T-cell (primary cell): ENCODE measurements around the gene SIGLEC15. TPM values are rescaled to one million over a fixed set of nuclear protein-coding genes. Genes with fewer than 3 reads are reported as not detected.

ENCODE experiments used
- ATAC-seq, 4 experiments: fragments of 200-7000 bp in 3 of 4; fragments of 150-1000 bp in 1 of 4; cut with Tn5 transposase; replicated peaks in 1 of 4; 1 replicate in 3 of 4; 2 replicates in 1 of 4; pipeline ENCODE4 v1.10.0; 2021; ENCODE audit warnings: moderate library complexity in 3 of 4, mild to moderate bottlenecking in 2 of 4, moderate number of reproducible peaks in 1 of 4
- CTCF ChIA-PET, 2 donors: fragments of 300-600 bp; sonication (Branson Sonifier 250); formaldehyde crosslinking; loops; one replicate each; lab custom pipeline; 2022; ENCODE audit warnings: antibody characterized with exemption in 2 of 2; lab: Charles Lee
- POLR2A ChIA-PET, 2 donors: fragments of 300-600 bp; sonication (Branson Sonifier 250); formaldehyde crosslinking; loops; one replicate each; lab custom pipeline; 2022; ENCODE audit warnings: antibody characterized with exemption in 2 of 2; lab: Charles Lee
- DNase-seq, 35 experiments: peaks; one replicate each; pipeline versions ENCODE4 v3.0.0 to v3.0.0-alpha.2; 2013 to 2023
- H3K27ac ChIP-seq: one replicate; pipeline ENCODE4 v1.5.1; 2013; ENCODE audit warnings: low read length
- H3K27me3 ChIP-seq, 2 experiments: replicated peaks in 1 of 2; 1 replicate in 1 of 2; 2 replicates in 1 of 2; pipeline versions ENCODE4 v1.6.1 to v1.7.0; 2013; ENCODE audit warnings: low read length in 1 of 2, mixed read lengths in 1 of 2; ENCODE audit not compliant: control insufficient read depth in 2 of 2, insufficient read depth in 2 of 2; ENCODE audit errors: extremely low read depth in 1 of 2
- H3K36me3 ChIP-seq, 2 donors: 1 replicate in 1 of 2; 2 replicates in 1 of 2; pipeline versions ENCODE4 v1.6.1 to v1.7.0; 2013; ENCODE audit warnings: low read length in 1 of 2; ENCODE audit not compliant: control insufficient read depth in 2 of 2, insufficient read depth in 1 of 2; ENCODE audit errors: extremely low read depth in 1 of 2
- H3K4me1 ChIP-seq, 2 experiments: 1 replicate in 1 of 2; 2 replicates in 1 of 2; pipeline versions ENCODE4 v1.6.1 to v1.7.0; 2013; ENCODE audit warnings: low read length in 2 of 2, mixed read lengths in 1 of 2; ENCODE audit not compliant: insufficient read depth in 2 of 2, control insufficient read depth in 1 of 2; ENCODE audit errors: extremely low read depth in 1 of 2
- H3K4me3 ChIP-seq, 2 donors: 1 replicate in 1 of 2; 2 replicates in 1 of 2; pipeline versions ENCODE4 v1.5.1 to v1.7.0; 2013; ENCODE audit warnings: mild to moderate bottlenecking in 2 of 2, low read length in 1 of 2, moderate library complexity in 1 of 2; ENCODE audit not compliant: control insufficient read depth in 1 of 2; ENCODE audit errors: extremely low read depth in 1 of 2
- H3K9me3 ChIP-seq: 2 replicates; pipeline ENCODE4 v1.7.0; 2013
- H3K27ac Mint-ChIP-seq, 2 donors: one replicate each; pipeline ENCODE4 v1.8.0; 2020 to 2021; ENCODE audit warnings: mild to moderate bottlenecking in 2 of 2, mixed read lengths in 2 of 2
- H3K27me3 Mint-ChIP-seq, 2 donors: one replicate each; pipeline ENCODE4 v1.8.0; 2021 to 2022; ENCODE audit warnings: mixed read lengths in 2 of 2
- H3K36me3 Mint-ChIP-seq: one replicate; pipeline ENCODE4 v1.8.0; 2021; ENCODE audit warnings: mixed read lengths
- H3K4me1 Mint-ChIP-seq, 3 donors: one replicate each; pipeline ENCODE4 v1.8.0; 2020 to 2022; ENCODE audit warnings: mixed read lengths in 3 of 3, mild to moderate bottlenecking in 1 of 3
- H3K4me3 Mint-ChIP-seq, 3 donors: one replicate each; pipeline ENCODE4 v1.8.0; 2020 to 2022; ENCODE audit warnings: mild to moderate bottlenecking in 3 of 3, mixed read lengths in 3 of 3, moderate library complexity in 3 of 3
- H3K9me3 Mint-ChIP-seq, 3 donors: one replicate each; pipeline ENCODE4 v1.8.0; 2020 to 2022; ENCODE audit warnings: mixed read lengths in 3 of 3
- WGBS: methylation state at CpG from one replicate; pipeline ENCODE4 v1.1.5; 2013; ENCODE audit warnings: missing lambda C conversion rate; ENCODE audit not compliant: insufficient coverage; 5-methylcytosine and 5-hydroxymethylcytosine counted together
- total RNA-seq, 35 experiments: library from RNA in 6 of 35; stranded (reverse) in 6 of 35; fragments of 120-200 nt in 1 of 35; gene quantifications; one replicate each; pipeline versions ENCODE4 v1.2.1 to v1.2.4 and lab custom pipeline; 2013 to 2026

Gene SIGLEC15
- total RNA-seq, 5 donors from 2014 or later (not counting 1 experiment from before 2014, with no cell fraction given): 0.33 TPM; not detected in 4

GRCh38 chr18:45874491-45875184 is 49.2 kb downstream of the SIGLEC15 start:
- peak; percentile 84 to 94 (median 90) for ATAC-seq

GRCh38 chr18:45876161-45876560 is 50.7 kb downstream of the SIGLEC15 start:
- Mint-ChIP-seq H3K9me3 (peaks cover 0 to 8% (median 0%) of the 10 kb centered on the region in 3 donors), H3K27ac (no peak overlapping the region), H3K36me3 (peaks cover 56% of the 10 kb centered on the region), H3K4me1 (peaks cover 32 to 37% (median 32%) of the 10 kb centered on the region in 3 donors), H3K27me3 (no peaks in the 10 kb centered on the region), H3K4me3 (no peak overlapping the region)
- POLR2A ChIA-PET: no interaction called here
- no peaks in the 10 kb centered on the region for H3K9me3 ChIP-seq
- CTCF ChIA-PET: no interaction called here
- no peaks in the 10 kb centered on the region for H3K27me3 ChIP-seq
- H3K4me1 ChIP-seq: peaks cover 16 to 22% of the 10 kb centered on the region in 2 experiments
- no peak overlapping the region for H3K4me3 ChIP-seq
- WGBS: 100% methylated on average over 2 of the region's 3 CpGs
- DNase-seq: no peak
- H3K36me3 ChIP-seq: peaks cover 9 to 25% of the 10 kb centered on the region in 2 donors
- H3K27ac ChIP-seq: no peak overlapping the region
- ATAC-seq: no peak

More at GRCh38 chr18:45874491-45875184, 49.2 kb downstream of the SIGLEC15 start:
- H3K36me3 ChIP-seq: peaks cover 9 to 33% of the 10 kb centered on the region in 2 donors
- no peaks in the 10 kb centered on the region for H3K9me3 ChIP-seq
- H3K4me3 ChIP-seq: no peak overlapping the region
- WGBS: 18% methylated on average over 2 of the region's 5 CpGs
- Mint-ChIP-seq H3K4me3 (peak overlapping the region in 1 of 3 donors; percentile 49), H3K4me1 (peaks cover 24 to 31% (median 26%) of the 10 kb centered on the region in 3 donors), H3K27me3 (no peaks in the 10 kb centered on the region), H3K36me3 (peaks cover 66% of the 10 kb centered on the region), H3K27ac (peak overlapping the region; percentile 79 to 89), H3K9me3 (peaks cover 0 to 8% (median 0%) of the 10 kb centered on the region in 3 donors)
- H3K27ac ChIP-seq: peak overlapping the region; percentile 79
- ChIA-PET POLR2A (interaction anchor here in 1 of 2 donors (0.6 kb wide), 1 partner anchor 69 kb away, joined by 3 read pairs; no protein-coding TSS in a partner anchor), CTCF (no interaction called here)
- peaks cover 15 to 16% of the 10 kb centered on the region in 2 experiments for H3K4me1 ChIP-seq
- peak; percentile 3 to 75 (median 40) for DNase-seq
- H3K27me3 ChIP-seq: no peaks in the 10 kb centered on the region

DNA sequence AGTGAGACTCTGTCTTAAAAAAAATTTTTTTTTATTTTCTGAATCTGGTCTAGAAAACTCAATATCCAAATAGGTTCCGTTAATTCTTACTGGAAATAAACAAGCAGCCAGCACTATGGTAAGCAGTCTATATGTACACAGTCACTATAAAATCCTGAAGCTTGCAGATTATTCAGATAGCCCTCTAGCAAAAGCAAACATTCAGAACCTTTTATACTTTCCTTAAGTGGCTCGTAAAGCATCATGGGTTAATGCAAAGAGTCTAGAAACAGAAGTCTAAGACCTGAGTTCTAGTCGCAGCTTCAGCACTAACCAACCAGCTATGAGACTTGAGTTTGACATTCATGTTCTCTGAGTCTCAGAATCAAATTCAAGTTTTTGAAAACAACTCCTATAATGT is 51.9 kb downstream of the SIGLEC15 start:
- CTCF ChIA-PET: interaction anchor here (0.6 to 9.6 kb wide), 5 partner anchors 40 to 214 kb away, joined by 3 to 173 read pairs (median 52); no protein-coding TSS in a partner anchor
- H3K4me3 ChIP-seq: no peak overlapping the region
- no peaks in the 10 kb centered on the region for H3K9me3 ChIP-seq
- POLR2A ChIA-PET: no interaction called here
- DNase-seq (no peak), ATAC-seq (no peak)
- peaks cover 9 to 27% of the 10 kb centered on the region in 2 donors for H3K36me3 ChIP-seq
- Mint-ChIP-seq H3K9me3 (peaks cover 0 to 8% (median 0%) of the 10 kb centered on the region in 3 donors), H3K36me3 (peaks cover 58% of the 10 kb centered on the region), H3K4me3 (no peak overlapping the region), H3K4me1 (peaks cover 29 to 33% (median 32%) of the 10 kb centered on the region in 3 donors), H3K27ac (no peak overlapping the region), H3K27me3 (no peaks in the 10 kb centered on the region)
- 100% methylated on average over 2 of the region's 3 CpGs for WGBS
- peaks cover 16 to 22% of the 10 kb centered on the region in 2 experiments for H3K4me1 ChIP-seq
- no peaks in the 10 kb centered on the region for H3K27me3 ChIP-seq
- H3K27ac ChIP-seq: no peak overlapping the region

DNA sequence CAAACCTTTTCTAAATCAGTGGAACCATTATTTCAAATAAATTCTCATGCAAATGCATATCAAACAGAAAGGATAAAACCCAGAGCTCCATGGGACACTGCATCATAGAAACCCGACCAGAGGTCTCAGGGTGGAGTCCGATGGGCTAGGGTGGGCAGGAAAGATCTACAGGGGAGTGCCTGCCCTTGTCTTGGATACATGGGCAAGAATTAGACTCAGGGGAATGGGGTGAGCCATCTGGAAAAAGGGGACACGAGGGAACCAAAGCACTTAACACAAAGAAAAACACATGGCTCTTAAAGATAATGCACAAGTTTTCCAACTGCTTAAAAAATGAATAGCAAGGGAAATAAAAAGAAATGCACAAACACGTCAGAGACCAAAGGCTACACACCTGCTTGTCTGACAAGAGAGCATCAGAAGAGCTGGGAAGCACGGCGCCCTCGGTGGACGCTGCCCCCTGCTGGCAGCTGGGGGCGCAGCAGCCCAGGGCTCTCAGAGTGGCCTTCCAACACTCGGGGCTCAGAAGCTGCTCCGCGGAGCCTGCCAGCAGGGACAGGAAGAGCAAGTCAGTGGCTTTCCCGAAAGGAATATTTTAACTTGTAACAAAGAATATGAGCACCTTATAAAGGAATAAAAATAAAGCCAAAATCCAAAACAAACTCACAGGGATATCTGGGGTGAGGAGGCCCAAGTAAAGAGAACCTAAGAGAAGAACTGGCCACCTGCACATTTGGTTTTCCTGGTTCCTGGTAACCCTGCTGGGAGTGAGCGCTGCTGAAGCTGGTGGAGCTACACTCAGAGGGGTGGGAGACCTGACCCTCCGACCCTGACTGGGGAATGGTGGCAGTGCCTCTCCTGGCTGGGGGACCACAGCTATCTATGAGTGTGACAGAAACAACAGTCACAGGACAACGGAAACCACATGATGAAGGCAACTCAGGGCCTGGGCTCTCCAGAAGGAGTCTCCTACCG is 54.5 kb downstream of the SIGLEC15 start:
- no peak overlapping the region for H3K27ac ChIP-seq
- no peaks in the 10 kb centered on the region for H3K9me3 ChIP-seq
- H3K4me1 ChIP-seq: peaks cover 5 to 10% of the 10 kb centered on the region in 2 experiments
- H3K4me3 ChIP-seq: no peak overlapping the region
- H3K9me3 Mint-ChIP-seq: no peaks in the 10 kb centered on the region
- peaks cover 47% of the 10 kb centered on the region for H3K36me3 Mint-ChIP-seq
- no peaks in the 10 kb centered on the region for H3K27me3 ChIP-seq
- peak overlapping the region in 1 of 2 donors; percentile 34 for H3K27ac Mint-ChIP-seq
- peak; percentile 26 to 81 (median 64) for DNase-seq
- H3K4me1 Mint-ChIP-seq: peaks cover 14 to 17% (median 16%) of the 10 kb centered on the region in 3 donors
- H3K27me3 Mint-ChIP-seq: no peaks in the 10 kb centered on the region
- ChIA-PET POLR2A (interaction anchor here in 1 of 2 donors (0.5 kb wide), 1 partner anchor 86 kb away, joined by 3 read pairs; no protein-coding TSS in a partner anchor), CTCF (interaction anchor here (0.5 to 9.6 kb wide), 24 partner anchors 10 to 1038 kb away, joined by 3 to 173 read pairs (median 4); no protein-coding TSS in a partner anchor)
- 41% methylated on average over 9 of the region's 17 CpGs for WGBS
- H3K4me3 Mint-ChIP-seq: no peak overlapping the region
- ATAC-seq: peak; percentile 92 to 96 (median 94)
- peaks cover 13 to 35% of the 10 kb centered on the region in 2 donors for H3K36me3 ChIP-seq

GRCh38 chr18:45880876-45881558 is 55.5 kb downstream of the SIGLEC15 start:
- DNase-seq (no peak), ATAC-seq (no peak)
- Histone ChIP-seq H3K4me1 (peaks cover 0 to 9% of the 10 kb centered on the region in 2 experiments), H3K9me3 (no peaks in the 10 kb centered on the region), H3K27me3 (no peaks in the 10 kb centered on the region), H3K4me3 (no peak overlapping the region), H3K27ac (no peak overlapping the region), H3K36me3 (peaks cover 7 to 35% of the 10 kb centered on the region in 2 donors)
- Mint-ChIP-seq H3K9me3 (no peaks in the 10 kb centered on the region), H3K4me3 (no peak overlapping the region), H3K27ac (no peak overlapping the region), H3K27me3 (no peaks in the 10 kb centered on the region), H3K36me3 (peaks cover 41% of the 10 kb centered on the region), H3K4me1 (peaks cover 8 to 11% (median 9%) of the 10 kb centered on the region in 3 donors)
- WGBS: 100% methylated on average over 1 of the region's 3 CpGs
- POLR2A ChIA-PET: interaction anchor here in 1 of 2 donors (0.5 kb wide), 1 partner anchor 85 kb away, joined by 3 read pairs; no protein-coding TSS in a partner anchor
- CTCF ChIA-PET: interaction anchor here (0.6 to 9.6 kb wide), 15 partner anchors 12 to 257 kb away, joined by 3 to 173 read pairs (median 7); no protein-coding TSS in a partner anchor
